K562 (cell line): ENCODE data around the gene LRRC1. TPM values are rescaled to one million over a fixed set of nuclear protein-coding genes. Genes with fewer than 3 reads are reported as not detected.

Experiments used
- ATAC-seq: fragments of 200-7000 bp; cut with Tn5 transposase; 3 replicates; pipeline ENCODE4 v1.9.1; 2020; ENCODE audit warnings: moderate library complexity
- BruUV-seq: library from RNA; stranded (reverse); fragments of 400-500 nt; replicated peaks from 2 replicates; lab custom pipeline; 2021; lab: Mats Ljungman, UMichigan
- CTCF ChIA-PET: fragments of 300-600 bp; formaldehyde crosslinking; extraction: SDS; loops from one replicate; lab custom pipeline; 2021; ENCODE audit warnings: low intra/inter-chr PET ratio; lab: Yijun Ruan, JAX
- POLR2A ChIA-PET: fragments of 300-600, 350-650 bp; sonication (Branson Sonifier 250); formaldehyde crosslinking; extraction: SDS; loops from one replicate; lab custom pipeline; 2021; ENCODE audit warnings: antibody characterized with exemption, inconsistent platforms; lab: Yijun Ruan, JAX
- DNase-seq, 4 experiments: peaks; one replicate each; pipeline versions ENCODE4 v3.0.0 to v3.0.0-alpha.2; 2011 to 2018; ENCODE audit warnings: low spot score in 3 of 4, mixed read lengths in 3 of 4; ENCODE audit errors: extremely low read depth in 1 of 4
- FAIRE-seq: peaks from 2 replicates; lab custom pipeline; 2011; peaks lifted over from hg19 to GRCh38; lab: Jason Lieb, UNC
- H2AFZ ChIP-seq: 2 replicates; pipeline ENCODE4 v1.6.0; 2011; ENCODE audit warnings: low read depth, low read length, control low read depth, inconsistent platforms
- H3K27ac ChIP-seq: fragments of 200-600 bp; 3 replicates; pipeline ENCODE4 v1.8.0; 2011; ENCODE audit warnings: low read depth, mild to moderate bottlenecking, control low read depth, inconsistent platforms, low read length, moderate library complexity, mixed read lengths; ENCODE audit errors: extremely low read depth
- H3K27me3 ChIP-seq, 2 experiments: fragments of 300-600 bp in 1 of 2; 2 replicates in 1 of 2; 3 replicates in 1 of 2; pipeline versions ENCODE4 v1.6.0 to v1.8.0; 2011; ENCODE audit warnings: inconsistent platforms in 2 of 2, low read length in 2 of 2, mild to moderate bottlenecking in 1 of 2, mixed read lengths in 1 of 2, moderate library complexity in 1 of 2; ENCODE audit not compliant: control insufficient read depth in 2 of 2, insufficient read depth in 2 of 2
- H3K36me3 ChIP-seq: fragments of 300-600 bp; 3 replicates; pipeline ENCODE4 v1.8.0; 2011; ENCODE audit warnings: mild to moderate bottlenecking, low read length, inconsistent platforms; ENCODE audit not compliant: control insufficient read depth, insufficient read depth
- H3K4me1 ChIP-seq, 2 experiments: fragments of 200-600 bp in 1 of 2; replicated peaks in 1 of 2; 2 replicates in 1 of 2; 3 replicates in 1 of 2; pipeline versions ENCODE4 v1.5.1 to v1.8.0; 2011; ENCODE audit warnings: inconsistent platforms in 2 of 2, low read length in 2 of 2, mild to moderate bottlenecking in 1 of 2, mixed read lengths in 1 of 2, moderate library complexity in 1 of 2; ENCODE audit not compliant: control insufficient read depth in 2 of 2, insufficient read depth in 2 of 2
- H3K4me2 ChIP-seq: 2 replicates; pipeline ENCODE4 v1.6.1; 2011; ENCODE audit warnings: low read length, control low read depth, inconsistent platforms, mixed read lengths; ENCODE audit not compliant: insufficient read depth
- H3K4me3 ChIP-seq: fragments of 200-600 bp; sonication (generic), shearing (Covaris generic); 2 replicates; pipeline ENCODE4 v1.5.1; 2016; ENCODE audit warnings: control low read depth, inconsistent platforms
- H3K79me2 ChIP-seq: fragments of 200-600 bp; 3 replicates; pipeline ENCODE4 v1.8.0; 2011; ENCODE audit warnings: low read length, inconsistent platforms; ENCODE audit not compliant: control insufficient read depth, insufficient read depth
- H3K9ac ChIP-seq, 2 experiments: 2 replicates each; pipeline versions ENCODE4 v1.6.0 to v1.6.1; 2011; ENCODE audit warnings: low read depth in 2 of 2, low read length in 2 of 2, control low read depth in 1 of 2, inconsistent platforms in 1 of 2, mild to moderate bottlenecking in 1 of 2, mixed read lengths in 1 of 2; ENCODE audit not compliant: insufficient read depth in 1 of 2
- H3K9me1 ChIP-seq: one replicate; pipeline ENCODE4 v1.6.0; 2011; ENCODE audit warnings: inconsistent platforms, mild to moderate bottlenecking, low read length, moderate library complexity; ENCODE audit not compliant: control insufficient read depth, insufficient read depth
- H3K9me3 ChIP-seq: replicated peaks from 2 replicates; pipeline ENCODE4 v1.5.1; 2011; ENCODE audit warnings: low read depth, low read length, inconsistent platforms; ENCODE audit not compliant: control insufficient read depth, insufficient read depth
- H4K20me1 ChIP-seq: replicated peaks from 2 replicates; pipeline ENCODE4 v1.6.1; 2011; ENCODE audit warnings: low read length, inconsistent platforms, mixed read lengths; ENCODE audit not compliant: control insufficient read depth, insufficient read depth
- CHD4 ChIP-seq: fragments of 200-600 bp; sonication (generic); IDR thresholded peaks from 3 replicates; pipeline ENCODE4 v1.6.1; 2012; ENCODE audit warnings: low read depth, mild to moderate bottlenecking, mixed read lengths, low read length, inconsistent platforms; ENCODE audit not compliant: insufficient read depth, insufficient replicate concordance, poor library complexity, severe bottlenecking
- KHSRP ChIP-seq: fragments of 450-650 bp; IDR thresholded peaks from 2 replicates; pipeline ENCODE4 v1.6.1; 2017
- KLF10 ChIP-seq: fragments of 250-450 bp; sonication (Bioruptor Pico); IDR thresholded peaks from 2 replicates; pipeline ENCODE4 v1.6.1; 2021; ENCODE audit warnings: matching md5 sums
- MCM7 ChIP-seq, 2 experiments: fragments of 450-650 bp; IDR thresholded peaks; 2 replicates each; pipeline ENCODE4 v1.6.1; 2016 to 2018
- WGBS: fragments of 100-300 bp; shearing (Covaris generic); methylation state at CpG from one replicate; pipeline ENCODE4 v1.1.6; 2016; ENCODE audit warnings: low coverage, mixed read lengths; ENCODE audit not compliant: insufficient coverage; ENCODE audit errors: missing lambda C conversion rate; 5-methylcytosine and 5-hydroxymethylcytosine counted together
- in situ Hi-C: fragments of 300-500 bp; cut with MboI; formaldehyde crosslinking; loops from 4 replicates; pipeline ENCODE4 v1.15.0; 2018; ENCODE audit warnings: inconsistent platforms, mixed read lengths
- intact Hi-C: fragments of 100-400 bp; cut with micrococcal nuclease; formaldehyde crosslinking; loops from 2 replicates; pipeline ENCODE4 v1.14.2; 2022
- polyA plus RNA-seq, 8 experiments: library from polyadenylated mRNA; depleted of rRNA in 4 of 8; stranded (reverse) in 5 of 8; unstranded in 3 of 8; fragments of >200 nt; fragmentation: Nextera tagmentation in 2 of 8; fragmentation: Illumina TruSeq in 1 of 8; extraction: Ambion mirVana in 2 of 8; extraction: Trizol in 1 of 8; gene quantifications; 2 replicates each; pipeline versions ENCODE4 v1.2.1 to v1.2.3, GENCODE V29; 2011 to 2014; ENCODE audit warnings: inconsistent platforms in 1 of 8, missing spikeins in 1 of 8
- total RNA-seq, 7 experiments: library from RNA; depleted of rRNA in 6 of 7; stranded (reverse); fragments of >200 nt in 6 of 7; fragmentation: Illumina TruSeq in 2 of 7; extraction: Trizol in 2 of 7; gene quantifications; 2 replicates each; pipeline versions ENCODE4 v1.2.1 to v1.2.3, GENCODE V29; 2011 to 2021; ENCODE audit warnings: low replicate concordance in 1 of 7
- TF ChIP-seq, protein P1 (sequence below), 2 experiments: fragments of 150-350 bp in 1 of 2; IDR thresholded peaks; 2 replicates each; pipeline ENCODE4 v1.6.1; 2012 to 2016; ENCODE audit warnings: low read depth in 2 of 2, low read length in 2 of 2, mild to moderate bottlenecking in 1 of 2, moderate library complexity in 1 of 2
- TF ChIP-seq, protein P2 (sequence below): IDR thresholded peaks from 2 replicates; pipeline ENCODE4 v1.6.1; 2012; ENCODE audit warnings: low read depth, low read length, improper control_type of control experiment, borderline replicate concordance
- TF ChIP-seq, protein P3 (sequence below): conservative IDR thresholded peaks from 2 replicates; pipeline ENCODE4 v1.6.1; 2011; ENCODE audit warnings: low read depth, mild to moderate bottlenecking, low read length; ENCODE audit not compliant: control insufficient read depth

Gene LRRC1
- total and polyA plus RNA-seq, 9 of the 15 experiments (the other 6 are each of a cell fraction or from before 2014, with no cell fraction given) = not detected

GRCh38 chr6:53796451-53796780 is 1.6 kb downstream of the LRRC1 start:
- no peaks in the 10 kb centered on the region for H4K20me1 ChIP-seq
- peaks cover 0 to 16% of the 10 kb centered on the region in 2 experiments; a peak in 1 of 5 replicates for H3K4me1 ChIP-seq
- DNase-seq (no peak), FAIRE-seq (no peak), ATAC-seq (no peak)
- CTCF ChIA-PET = no interaction called here
- no peak overlapping the region for H3K9ac ChIP-seq
- 0% methylated on average over 3 of the region's 3 CpGs for WGBS
- BruUV-seq = no TSS peak
- no peak overlapping the region for H3K4me2 ChIP-seq
- no peak overlapping the region for H2AFZ ChIP-seq
- no peak overlapping the region for H3K27ac ChIP-seq
- POLR2A ChIA-PET = interaction anchor here (1.0 kb wide), 1 partner anchor 11 kb away, joined by 4 read pairs; no protein-coding TSS in a partner anchor
- TF ChIP-seq KLF10 (CRISPR knock-in tag) (no peak), MCM7 (IDR thresholded peaks at IDR 0.05) (no peak)
- H3K9me1 ChIP-seq = no peaks in the 10 kb centered on the region
- peaks cover 9 to 30% of the 10 kb centered on the region in 2 experiments; a peak in 3 of 5 replicates for H3K27me3 ChIP-seq
- in situ Hi-C loops = no loop called here
- no peaks in the 10 kb centered on the region for H3K9me3 ChIP-seq
- H3K36me3 ChIP-seq = no peaks in the 10 kb centered on the region
- H3K4me3 ChIP-seq = no peak overlapping the region
- H3K79me2 ChIP-seq = no peaks in the 10 kb centered on the region
- intact Hi-C loops = no loop called here

- Histone ChIP-seq H3K36me3 (no peaks in the 10 kb centered on the region), H3K27me3 (peaks cover 9 to 30% of the 10 kb centered on the region in 2 experiments; a peak in 3 of 5 replicates), H3K4me2 (no peak overlapping the region), H3K4me3 (no peak overlapping the region), H4K20me1 (no peaks in the 10 kb centered on the region), H3K9me1 (no peaks in the 10 kb centered on the region), H3K27ac (no peak overlapping the region), H3K9me3 (no peaks in the 10 kb centered on the region), H3K4me1 (peaks cover 0 to 16% of the 10 kb centered on the region in 2 experiments; a peak in 1 of 5 replicates), H2AFZ (no peak overlapping the region), H3K9ac (no peak overlapping the region), H3K79me2 (no peaks in the 10 kb centered on the region)
- no TSS peak for BruUV-seq
- WGBS = 0% methylated on average over 5 of the region's 5 CpGs
- intact Hi-C loops (no loop called here), in situ Hi-C loops (no loop called here)
- ATAC-seq = no peak
- no peak for DNase-seq
- FAIRE-seq = no peak
- POLR2A ChIA-PET = interaction anchor here (1.0 kb wide), 1 partner anchor 11 kb away, joined by 4 read pairs; no protein-coding TSS in a partner anchor
- CTCF ChIA-PET = no interaction called here
- TF ChIP-seq CHD4 (no peak), KHSRP (no peak)
- TF ChIP-seq, protein P1, sequence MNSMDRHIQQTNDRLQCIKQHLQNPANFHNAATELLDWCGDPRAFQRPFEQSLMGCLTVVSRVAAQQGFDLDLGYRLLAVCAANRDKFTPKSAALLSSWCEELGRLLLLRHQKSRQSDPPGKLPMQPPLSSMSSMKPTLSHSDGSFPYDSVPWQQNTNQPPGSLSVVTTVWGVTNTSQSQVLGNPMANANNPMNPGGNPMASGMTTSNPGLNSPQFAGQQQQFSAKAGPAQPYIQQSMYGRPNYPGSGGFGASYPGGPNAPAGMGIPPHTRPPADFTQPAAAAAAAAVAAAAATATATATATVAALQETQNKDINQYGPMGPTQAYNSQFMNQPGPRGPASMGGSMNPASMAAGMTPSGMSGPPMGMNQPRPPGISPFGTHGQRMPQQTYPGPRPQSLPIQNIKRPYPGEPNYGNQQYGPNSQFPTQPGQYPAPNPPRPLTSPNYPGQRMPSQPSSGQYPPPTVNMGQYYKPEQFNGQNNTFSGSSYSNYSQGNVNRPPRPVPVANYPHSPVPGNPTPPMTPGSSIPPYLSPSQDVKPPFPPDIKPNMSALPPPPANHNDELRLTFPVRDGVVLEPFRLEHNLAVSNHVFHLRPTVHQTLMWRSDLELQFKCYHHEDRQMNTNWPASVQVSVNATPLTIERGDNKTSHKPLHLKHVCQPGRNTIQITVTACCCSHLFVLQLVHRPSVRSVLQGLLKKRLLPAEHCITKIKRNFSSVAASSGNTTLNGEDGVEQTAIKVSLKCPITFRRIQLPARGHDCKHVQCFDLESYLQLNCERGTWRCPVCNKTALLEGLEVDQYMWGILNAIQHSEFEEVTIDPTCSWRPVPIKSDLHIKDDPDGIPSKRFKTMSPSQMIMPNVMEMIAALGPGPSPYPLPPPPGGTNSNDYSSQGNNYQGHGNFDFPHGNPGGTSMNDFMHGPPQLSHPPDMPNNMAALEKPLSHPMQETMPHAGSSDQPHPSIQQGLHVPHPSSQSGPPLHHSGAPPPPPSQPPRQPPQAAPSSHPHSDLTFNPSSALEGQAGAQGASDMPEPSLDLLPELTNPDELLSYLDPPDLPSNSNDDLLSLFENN (IDR thresholded peaks at IDR 0.05; ENCODE audit: low read depth in 2 of 2, low read length in 2 of 2) = no peak
- TF ChIP-seq, protein P2, sequence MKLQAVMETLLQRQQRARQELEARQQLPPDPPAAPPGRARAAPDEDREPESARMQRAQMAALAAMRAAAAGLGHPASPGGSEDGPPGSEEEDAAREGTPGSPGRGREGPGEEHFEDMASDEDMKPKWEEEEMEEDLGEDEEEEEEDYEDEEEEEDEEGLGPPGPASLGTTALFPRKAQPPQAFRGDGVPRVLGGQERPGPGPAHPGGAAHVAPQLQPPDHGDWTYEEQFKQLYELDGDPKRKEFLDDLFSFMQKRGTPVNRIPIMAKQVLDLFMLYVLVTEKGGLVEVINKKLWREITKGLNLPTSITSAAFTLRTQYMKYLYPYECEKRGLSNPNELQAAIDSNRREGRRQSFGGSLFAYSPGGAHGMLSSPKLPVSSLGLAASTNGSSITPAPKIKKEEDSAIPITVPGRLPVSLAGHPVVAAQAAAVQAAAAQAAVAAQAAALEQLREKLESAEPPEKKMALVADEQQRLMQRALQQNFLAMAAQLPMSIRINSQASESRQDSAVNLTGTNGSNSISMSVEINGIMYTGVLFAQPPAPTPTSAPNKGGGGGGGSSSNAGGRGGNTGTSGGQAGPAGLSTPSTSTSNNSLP = no peak
- TF ChIP-seq, protein P3, sequence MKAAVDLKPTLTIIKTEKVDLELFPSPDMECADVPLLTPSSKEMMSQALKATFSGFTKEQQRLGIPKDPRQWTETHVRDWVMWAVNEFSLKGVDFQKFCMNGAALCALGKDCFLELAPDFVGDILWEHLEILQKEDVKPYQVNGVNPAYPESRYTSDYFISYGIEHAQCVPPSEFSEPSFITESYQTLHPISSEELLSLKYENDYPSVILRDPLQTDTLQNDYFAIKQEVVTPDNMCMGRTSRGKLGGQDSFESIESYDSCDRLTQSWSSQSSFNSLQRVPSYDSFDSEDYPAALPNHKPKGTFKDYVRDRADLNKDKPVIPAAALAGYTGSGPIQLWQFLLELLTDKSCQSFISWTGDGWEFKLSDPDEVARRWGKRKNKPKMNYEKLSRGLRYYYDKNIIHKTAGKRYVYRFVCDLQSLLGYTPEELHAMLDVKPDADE = no peak
Observed at GRCh38 chr6:53796791-53797190, 2.0 kb downstream of the LRRC1 start.
